Activated CD8-positive, alpha-beta memory T cell treated with anti-CD3 and anti-CD28 coated beads, Interleukin-2, amount 10 ng/mL, durations not matched to agents 7 days and 5 days (primary cell): ENCODE data around the gene AGRN. TPM values are rescaled to one million over a fixed set of nuclear protein-coding genes. Genes with fewer than 3 reads are reported as not detected.
A peak's percentile ranks its signal among the peaks of the same experiment; 100 is the strongest.
"Not testable (repeated sequence)": the region's sequence is repeated elsewhere in the genome, so short reads cannot be mapped to it uniquely, and the experiment has no call there.

Experiments used
- ATAC-seq: fragments of 150-1000 bp; cut with Tn5 transposase; one replicate; pipeline ENCODE4 v1.10.0; 2021; ENCODE audit warnings: moderate library complexity
- CTCF ChIA-PET: fragments of 350-600 bp; sonication (Branson Sonifier 250); formaldehyde crosslinking; loops from one replicate; lab custom pipeline; 2021; ENCODE audit warnings: antibody characterized with exemption; lab: Charles Lee
- DNase-seq: peaks from one replicate; pipeline ENCODE4 v3.0.0-alpha.2; 2020
- H3K27ac Mint-ChIP-seq: one replicate; pipeline ENCODE4 v1.8.0; 2021; ENCODE audit warnings: mild to moderate bottlenecking, mixed read lengths
- H3K27me3 Mint-ChIP-seq: one replicate; pipeline ENCODE4 v1.8.0; 2021; ENCODE audit warnings: mixed read lengths
- H3K36me3 Mint-ChIP-seq: one replicate; pipeline ENCODE4 v1.8.0; 2021; ENCODE audit warnings: mild to moderate bottlenecking, mixed read lengths
- H3K4me1 Mint-ChIP-seq: one replicate; pipeline ENCODE4 v1.8.0; 2021; ENCODE audit warnings: mixed read lengths
- H3K4me3 Mint-ChIP-seq: one replicate; pipeline ENCODE4 v1.8.0; 2021; ENCODE audit warnings: mild to moderate bottlenecking, moderate library complexity, mixed read lengths
- H3K9me3 Mint-ChIP-seq: one replicate; pipeline ENCODE4 v1.8.0; 2022; ENCODE audit warnings: low read depth, mixed read lengths
- total RNA-seq, 2 experiments: library from RNA; stranded (reverse); gene quantifications; one replicate each; pipeline ENCODE4 v1.2.3, GENCODE V29; 2021

AGRN gene
- total RNA-seq = 10 to 100 TPM; 29.3 to 32.8 TPM

DNA sequence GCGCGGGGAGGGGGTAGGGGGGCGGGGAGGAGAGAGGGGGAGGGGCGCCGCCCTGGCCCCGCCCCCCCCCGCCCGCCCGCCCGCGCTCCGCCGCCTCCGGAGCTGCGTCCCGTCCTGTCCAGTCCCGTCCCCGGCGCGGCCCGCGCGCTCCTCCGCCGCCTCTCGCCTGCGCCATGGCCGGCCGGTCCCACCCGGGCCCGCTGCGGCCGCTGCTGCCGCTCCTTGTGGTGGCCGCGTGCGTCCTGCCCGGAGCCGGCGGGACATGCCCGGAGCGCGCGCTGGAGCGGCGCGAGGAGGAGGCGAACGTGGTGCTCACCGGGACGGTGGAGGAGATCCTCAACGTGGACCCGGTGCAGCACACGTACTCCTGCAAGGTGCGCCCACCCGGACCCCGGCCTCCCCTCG lies at the start of gene AGRN:
AGRN (plus strand) TSS at position 121 of the 405 bp plus-strand sequence; CDS start at position 174, 53 bp downstream.
- Mint-ChIP-seq H3K27ac (no peak within 1 kb of the TSS), H3K4me3 (peak within 1 kb of the TSS; percentile 61), H3K9me3 (no peaks in the 10 kb centered on the region), H3K36me3 (peaks cover 14% of the 10 kb centered on the region), H3K27me3 (peaks cover 12% of the 10 kb centered on the region), H3K4me1 (peaks cover 27% of the 10 kb centered on the region)
- DNase-seq (no peak), ATAC-seq (peak; percentile 42)
- CTCF ChIA-PET = interaction anchor here (0.8 to 3.8 kb wide), 7 partner anchors 13 to 43 kb away, joined by 3 to 19 read pairs (median 13); partner anchors contain the start of gene HES4

- H3K27ac Mint-ChIP-seq = no peak overlapping the region
- H3K36me3 Mint-ChIP-seq = no peaks in the 10 kb centered on the region
- ATAC-seq (no peak), DNase-seq (no peak)
- no peak overlapping the region for H3K4me3 Mint-ChIP-seq
- H3K9me3 Mint-ChIP-seq = no peaks in the 10 kb centered on the region
- H3K27me3 Mint-ChIP-seq = peaks cover 6% of the 10 kb centered on the region
- H3K4me1 Mint-ChIP-seq = peaks cover 14% of the 10 kb centered on the region
- CTCF ChIA-PET = interaction anchor here (0.9 to 1.3 kb wide), 4 partner anchors 11 to 94 kb away, joined by 3 to 4 read pairs (median 3); no protein-coding TSS in a partner anchor
These were observed 49.5 kb upstream of the AGRN start for GRCh38 chr1:970242-970972.

GRCh38 chr1:970973-971730 lies 48.8 kb upstream of the AGRN start:
- H3K27me3 Mint-ChIP-seq = peaks cover 10% of the 10 kb centered on the region
- no peak overlapping the region for H3K27ac Mint-ChIP-seq
- H3K36me3 Mint-ChIP-seq = no peaks in the 10 kb centered on the region
- ATAC-seq (no peak), DNase-seq (no peak)
- H3K4me3 Mint-ChIP-seq = no peak overlapping the region
- H3K9me3 Mint-ChIP-seq = no peaks in the 10 kb centered on the region
- CTCF ChIA-PET = interaction anchor here (0.9 to 1.3 kb wide), 4 partner anchors 10 to 93 kb away, joined by 3 to 4 read pairs (median 3); no protein-coding TSS in a partner anchor
- peaks cover 9% of the 10 kb centered on the region for H3K4me1 Mint-ChIP-seq

DNA sequence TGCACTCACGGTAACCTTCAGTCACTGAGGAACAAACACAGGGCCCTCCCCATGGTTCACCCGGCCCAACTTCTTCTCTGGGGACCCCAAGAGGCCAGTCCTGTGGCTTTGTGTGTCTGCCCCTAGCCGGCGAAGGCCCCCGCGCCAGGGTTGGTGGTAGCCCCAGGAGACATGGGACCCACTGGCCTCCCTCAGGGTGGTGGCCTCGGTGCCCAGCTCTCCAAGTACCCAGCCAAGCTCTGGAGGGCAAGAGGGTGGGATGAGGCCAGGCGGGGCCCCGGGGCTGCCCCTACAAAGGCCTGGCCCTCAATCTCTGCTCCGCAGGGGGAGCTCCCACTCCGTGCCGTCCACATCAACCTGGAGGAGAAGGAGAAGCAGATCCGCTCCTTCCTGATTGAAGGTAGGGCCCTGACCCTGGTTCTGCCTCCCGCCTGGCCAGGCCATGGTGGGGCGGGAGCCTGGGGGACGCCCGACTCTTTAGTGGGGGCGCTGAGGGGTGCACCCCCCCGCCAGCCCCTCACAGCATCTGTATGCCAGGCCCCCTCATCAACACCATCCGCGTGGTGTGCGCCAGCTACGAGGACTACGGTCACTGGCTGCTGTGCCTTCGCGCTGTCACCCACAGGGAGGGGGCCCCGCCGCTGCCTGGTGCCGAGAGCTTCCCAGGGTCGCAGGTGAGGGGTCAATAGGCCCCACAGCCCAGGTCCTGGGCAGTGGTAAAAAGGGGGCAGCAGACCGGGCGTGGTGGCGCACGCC lies 48.0 kb upstream of the AGRN start:
- Mint-ChIP-seq H3K36me3 (no peaks in the 10 kb centered on the region), H3K27ac (no peak overlapping the region), H3K4me3 (no peak overlapping the region), H3K4me1 (peaks cover 7% of the 10 kb centered on the region), H3K9me3 (no peaks in the 10 kb centered on the region), H3K27me3 (peaks cover 10% of the 10 kb centered on the region)
- ATAC-seq (no peak), DNase-seq (no peak)
- CTCF ChIA-PET = interaction anchor here (1.3 to 2.4 kb wide), 2 partner anchors 9 to 12 kb away, joined by 3 to 9 read pairs; no protein-coding TSS in a partner anchor

DNA sequence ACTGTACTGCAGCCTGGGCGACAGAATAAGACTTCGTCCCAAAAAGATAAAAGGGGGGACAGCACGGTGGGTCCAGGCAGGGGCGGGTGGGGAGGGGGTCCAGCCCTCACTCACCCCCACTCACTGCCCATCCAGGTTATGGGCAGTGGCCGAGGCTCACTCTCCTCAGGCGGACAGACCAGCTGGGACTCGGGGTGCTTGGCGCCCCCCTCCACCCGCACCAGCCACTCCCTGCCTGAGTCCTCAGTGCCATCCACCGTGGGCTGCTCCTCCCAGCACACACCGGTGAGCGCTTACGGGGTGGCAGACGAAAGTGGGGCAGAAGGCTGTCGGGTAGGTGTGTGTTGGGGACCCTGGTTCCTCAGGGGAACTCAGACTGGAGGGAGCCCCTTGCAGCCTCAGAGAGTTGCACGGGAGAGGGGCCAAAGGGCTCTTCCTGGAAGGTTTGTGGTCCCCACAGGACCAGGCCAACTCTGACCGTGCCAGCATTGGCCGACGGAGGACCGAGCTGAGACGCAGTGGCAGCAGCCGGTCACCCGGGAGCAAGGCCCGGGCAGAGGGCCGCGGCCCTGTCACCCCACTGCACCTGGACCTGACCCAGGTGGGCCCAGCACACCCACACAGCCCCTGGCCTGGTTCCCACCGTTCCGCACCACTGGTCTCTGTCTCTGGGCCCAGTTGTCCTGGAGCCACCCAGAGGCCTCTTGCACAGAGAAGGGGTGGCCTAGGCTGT lies 47.0 kb upstream of the AGRN start:
- CTCF ChIA-PET = interaction anchor here (2.4 kb wide), 1 partner anchor 11 kb away, joined by 9 read pairs; no protein-coding TSS in a partner anchor
- Mint-ChIP-seq H3K4me3 (no peak overlapping the region), H3K4me1 (peaks cover 2% of the 10 kb centered on the region), H3K27me3 (peaks cover 10% of the 10 kb centered on the region), H3K9me3 (no peaks in the 10 kb centered on the region), H3K36me3 (no peaks in the 10 kb centered on the region), H3K27ac (no peak overlapping the region)
- ATAC-seq = no peak
- no peak for DNase-seq

DNA sequence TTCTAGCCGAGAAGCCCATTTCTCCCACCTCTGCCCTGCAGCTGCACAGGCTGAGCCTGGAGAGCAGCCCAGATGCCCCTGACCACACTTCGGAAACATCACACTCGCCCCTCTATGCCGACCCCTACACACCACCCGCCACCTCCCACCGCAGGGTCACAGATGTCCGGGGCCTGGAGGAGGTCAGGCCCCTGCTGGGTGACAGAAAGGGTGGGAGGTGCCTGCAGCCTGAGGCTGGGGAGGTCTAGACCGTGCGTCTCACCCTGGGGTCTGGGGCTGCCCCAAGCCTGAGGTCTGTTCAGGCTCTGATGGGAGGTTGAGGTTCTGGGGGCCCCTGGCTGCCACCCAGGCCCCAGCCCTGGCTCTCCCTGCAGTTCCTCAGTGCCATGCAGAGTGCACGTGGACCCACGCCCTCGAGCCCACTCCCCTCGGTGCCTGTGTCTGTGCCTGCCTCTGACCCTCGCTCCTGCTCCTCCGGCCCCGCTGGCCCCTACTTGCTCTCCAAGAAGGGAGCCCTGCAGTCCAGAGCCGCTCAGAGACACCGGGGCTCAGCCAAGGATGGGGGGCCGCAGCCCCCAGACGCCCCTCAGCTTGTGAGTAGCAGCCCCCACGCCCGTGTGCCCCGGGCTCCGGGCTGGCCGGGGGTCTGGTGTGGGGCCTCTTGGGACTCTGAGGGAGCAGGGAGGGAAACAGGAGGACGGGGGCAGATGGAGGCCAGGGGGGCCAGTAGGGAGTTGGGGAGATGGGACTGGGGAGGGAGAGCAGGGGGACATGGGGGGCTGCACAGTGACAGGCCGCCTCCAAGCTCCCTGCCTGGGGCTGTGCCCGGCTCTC lies 46.2 kb upstream of the AGRN start:
- DNase-seq = no peak
- no peak overlapping the region for H3K4me3 Mint-ChIP-seq
- H3K9me3 Mint-ChIP-seq = no peaks in the 10 kb centered on the region
- CTCF ChIA-PET = interaction anchor here (2.4 kb wide), 1 partner anchor 10 kb away, joined by 9 read pairs; no protein-coding TSS in a partner anchor
- H3K27me3 Mint-ChIP-seq = peaks cover 8% of the 10 kb centered on the region
- H3K4me1 Mint-ChIP-seq = peaks cover 6% of the 10 kb centered on the region
- H3K36me3 Mint-ChIP-seq = no peaks in the 10 kb centered on the region
- no peak overlapping the region for H3K27ac Mint-ChIP-seq
- no peak for ATAC-seq

- CTCF ChIA-PET = no interaction called here
- H3K9me3 Mint-ChIP-seq = no peaks in the 10 kb centered on the region
- DNase-seq (no peak), ATAC-seq (no peak)
- no peak overlapping the region for H3K27ac Mint-ChIP-seq
- H3K36me3 Mint-ChIP-seq = no peaks in the 10 kb centered on the region
- H3K4me3 Mint-ChIP-seq = no peak overlapping the region
- H3K27me3 Mint-ChIP-seq = peaks cover 6% of the 10 kb centered on the region
- H3K4me1 Mint-ChIP-seq = peaks cover 6% of the 10 kb centered on the region
These were observed 45.7 kb upstream of the AGRN start for GRCh38 chr1:974293-974640.

- H3K9me3 Mint-ChIP-seq = no peaks in the 10 kb centered on the region
- H3K4me1 Mint-ChIP-seq = peaks cover 6% of the 10 kb centered on the region
- no peaks in the 10 kb centered on the region for H3K36me3 Mint-ChIP-seq
- DNase-seq = no peak
- ATAC-seq = no peak
- H3K27me3 Mint-ChIP-seq = peaks cover 4% of the 10 kb centered on the region
- CTCF ChIA-PET = interaction anchor here (1.1 to 1.9 kb wide), 3 partner anchors 8 to 70 kb away, joined by 4 to 10 read pairs (median 5); partner anchors contain the start of gene PLEKHN1
- no peak overlapping the region for H3K27ac Mint-ChIP-seq
- no peak overlapping the region for H3K4me3 Mint-ChIP-seq
These were observed 45.1 kb upstream of the AGRN start for GRCh38 chr1:974687-975328.

DNA sequence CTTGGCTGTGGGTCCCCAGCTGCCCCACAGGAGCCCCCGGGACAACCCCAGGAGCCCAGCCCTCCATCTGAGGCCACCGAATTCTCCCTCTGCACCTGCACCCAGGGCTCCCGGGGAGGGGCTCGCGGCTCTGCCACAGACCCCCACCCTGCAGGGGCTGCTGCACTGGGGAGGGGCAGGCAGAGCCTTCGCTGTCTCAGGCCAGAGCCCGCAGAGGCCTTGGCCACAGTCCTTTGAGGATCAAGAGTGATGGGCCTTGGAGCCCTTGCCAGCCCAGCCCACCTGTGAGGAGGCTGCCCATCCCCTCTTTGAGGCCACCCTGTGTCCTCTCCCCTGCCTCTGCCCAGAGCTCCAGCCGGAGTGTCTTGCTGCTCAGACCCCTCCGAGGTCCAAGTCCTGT lies 44.6 kb upstream of the AGRN start:
- H3K27ac Mint-ChIP-seq = no peak overlapping the region
- H3K4me3 Mint-ChIP-seq = no peak overlapping the region
- ATAC-seq (no peak), DNase-seq (no peak)
- H3K27me3 Mint-ChIP-seq = peaks cover 4% of the 10 kb centered on the region
- H3K36me3 Mint-ChIP-seq = no peaks in the 10 kb centered on the region
- H3K9me3 Mint-ChIP-seq = no peaks in the 10 kb centered on the region
- CTCF ChIA-PET = interaction anchor here (1.1 to 1.9 kb wide), 6 partner anchors 9 to 106 kb away, joined by 3 to 10 read pairs (median 4); partner anchors contain the start of gene PLEKHN1
- H3K4me1 Mint-ChIP-seq = peaks cover 6% of the 10 kb centered on the region

- peaks cover 6% of the 10 kb centered on the region for H3K4me1 Mint-ChIP-seq
- H3K9me3 Mint-ChIP-seq = no peaks in the 10 kb centered on the region
- CTCF ChIA-PET = interaction anchor here (1.0 to 1.9 kb wide), 8 partner anchors 8 to 106 kb away, joined by 3 to 10 read pairs (median 5); partner anchors contain the start of gene PLEKHN1
- no peak for DNase-seq
- H3K36me3 Mint-ChIP-seq = no peaks in the 10 kb centered on the region
- no peak overlapping the region for H3K27ac Mint-ChIP-seq
- ATAC-seq = peak; percentile 68
- H3K4me3 Mint-ChIP-seq = no peak overlapping the region
- peaks cover 4% of the 10 kb centered on the region for H3K27me3 Mint-ChIP-seq
These were observed 43.8 kb upstream of the AGRN start for GRCh38 chr1:975896-976683.

- DNase-seq, H3K4me3 Mint-ChIP-seq, H3K4me1 Mint-ChIP-seq, H3K27me3 Mint-ChIP-seq, H3K36me3 Mint-ChIP-seq, ATAC-seq, H3K27ac Mint-ChIP-seq, H3K9me3 Mint-ChIP-seq: not testable (repeated sequence)
- CTCF ChIA-PET = interaction anchor here (1.0 to 1.9 kb wide), 6 partner anchors 18 to 107 kb away, joined by 3 to 10 read pairs (median 5); no protein-coding TSS in a partner anchor
These were observed 43.1 kb upstream of the AGRN start for GRCh38 chr1:976791-977190.
